NB4 (cell line): ENCODE data around the gene ARHGEF4.

Source experiments
- CTCF ChIP-seq: IDR thresholded peaks from one replicate; pipeline ENCODE4 v1.5.1; 2012; ENCODE audit warnings: low read depth, low read length
- POLR2A ChIP-seq: IDR thresholded peaks from 2 replicates; pipeline ENCODE4 v1.6.1; 2011; ENCODE audit warnings: mild to moderate bottlenecking; ENCODE audit not compliant: insufficient read length; ENCODE audit errors: extremely low read depth
- TF ChIP-seq, protein P1 (sequence below): IDR thresholded peaks from 2 replicates; pipeline ENCODE4 v1.6.1; 2011; ENCODE audit warnings: low read depth, low read length

DNA sequence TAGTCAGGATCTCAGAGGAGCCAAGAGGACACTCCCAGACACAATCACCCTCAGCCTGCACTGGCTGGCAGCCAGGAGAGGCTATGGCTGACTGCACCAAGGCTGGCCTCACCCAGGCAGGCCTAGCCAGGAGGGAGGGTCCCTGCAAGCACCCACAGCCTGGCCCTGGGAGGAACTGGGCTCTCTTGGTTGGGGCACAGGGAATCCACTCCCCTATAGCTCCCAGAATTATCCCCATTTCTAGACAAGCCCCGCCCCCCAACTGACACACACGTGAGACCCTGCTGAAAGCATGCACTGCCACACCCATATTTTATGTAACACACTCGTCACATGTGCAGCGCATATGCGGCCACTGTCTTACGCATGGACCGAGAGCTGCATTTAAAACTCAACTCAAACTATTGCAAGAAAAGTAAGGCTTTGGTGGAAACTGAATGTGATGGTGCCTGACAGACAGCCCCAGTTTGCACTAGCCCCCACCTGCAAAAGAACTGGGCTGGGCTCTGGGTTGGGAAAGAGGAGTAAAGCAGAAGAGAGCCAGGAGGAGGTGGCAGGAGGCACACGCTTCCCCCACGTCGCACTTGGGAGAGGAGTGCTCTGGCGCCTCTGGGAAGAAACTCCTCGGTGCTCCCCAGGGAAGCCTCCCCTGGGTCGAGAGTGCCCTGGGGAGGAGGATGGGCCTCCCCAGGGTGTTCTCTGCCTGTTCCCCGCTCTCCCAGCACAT lies 28.9 kb upstream of the ARHGEF4 start:
- TF ChIP-seq POLR2A (no peak), CTCF (no peak)
- TF ChIP-seq, protein P1, sequence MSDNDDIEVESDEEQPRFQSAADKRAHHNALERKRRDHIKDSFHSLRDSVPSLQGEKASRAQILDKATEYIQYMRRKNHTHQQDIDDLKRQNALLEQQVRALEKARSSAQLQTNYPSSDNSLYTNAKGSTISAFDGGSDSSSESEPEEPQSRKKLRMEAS: no peak
